ENCODE results near the gene ISOC1.

The ISOC1 gene

DNA sequence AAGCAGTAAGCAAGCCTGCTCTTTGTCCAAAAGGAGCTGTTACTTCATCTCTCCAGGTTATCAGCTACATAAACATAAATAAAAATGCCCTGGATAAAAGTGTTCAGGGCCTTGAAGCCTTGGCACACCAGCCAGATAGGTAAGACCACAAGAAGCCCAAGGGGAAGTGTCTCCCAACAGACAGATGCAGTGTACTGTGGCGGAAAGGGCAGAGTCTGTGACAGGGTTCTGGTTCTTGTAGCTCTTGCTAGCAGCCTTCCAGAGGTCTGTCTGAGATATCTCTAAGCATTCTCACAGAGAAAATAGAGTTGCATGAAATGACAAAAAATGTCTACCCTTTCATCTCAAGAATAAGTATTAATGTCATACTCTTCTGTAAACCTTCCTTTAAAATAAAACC, 30.1 kb downstream of the ISOC1 start:
- no peak overlapping the region for H3K4me3 ChIP-seq (ENCODE audit: low read length)
- DNase-seq (ENCODE audit: low read depth) = no peak
- TF ChIP-seq, protein P1, sequence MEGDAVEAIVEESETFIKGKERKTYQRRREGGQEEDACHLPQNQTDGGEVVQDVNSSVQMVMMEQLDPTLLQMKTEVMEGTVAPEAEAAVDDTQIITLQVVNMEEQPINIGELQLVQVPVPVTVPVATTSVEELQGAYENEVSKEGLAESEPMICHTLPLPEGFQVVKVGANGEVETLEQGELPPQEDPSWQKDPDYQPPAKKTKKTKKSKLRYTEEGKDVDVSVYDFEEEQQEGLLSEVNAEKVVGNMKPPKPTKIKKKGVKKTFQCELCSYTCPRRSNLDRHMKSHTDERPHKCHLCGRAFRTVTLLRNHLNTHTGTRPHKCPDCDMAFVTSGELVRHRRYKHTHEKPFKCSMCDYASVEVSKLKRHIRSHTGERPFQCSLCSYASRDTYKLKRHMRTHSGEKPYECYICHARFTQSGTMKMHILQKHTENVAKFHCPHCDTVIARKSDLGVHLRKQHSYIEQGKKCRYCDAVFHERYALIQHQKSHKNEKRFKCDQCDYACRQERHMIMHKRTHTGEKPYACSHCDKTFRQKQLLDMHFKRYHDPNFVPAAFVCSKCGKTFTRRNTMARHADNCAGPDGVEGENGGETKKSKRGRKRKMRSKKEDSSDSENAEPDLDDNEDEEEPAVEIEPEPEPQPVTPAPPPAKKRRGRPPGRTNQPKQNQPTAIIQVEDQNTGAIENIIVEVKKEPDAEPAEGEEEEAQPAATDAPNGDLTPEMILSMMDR (conservative IDR thresholded peaks at IDR 0.05; ENCODE audit: low read length) = no peak

- DNase-seq (ENCODE audit: low read depth) = no peak
- TF ChIP-seq, protein P1 (conservative IDR thresholded peaks at IDR 0.05; ENCODE audit: low read length) = no peak
- no peak overlapping the region for H3K4me3 ChIP-seq (ENCODE audit: low read length)
These were observed 31.3 kb downstream of the ISOC1 start for GRCh38 chr5:129125819-129126218.

GRCh38 chr5:129133553-129133952, 39.0 kb downstream of the ISOC1 start:
- H3K4me3 ChIP-seq (ENCODE audit: low read length) = no peak overlapping the region
- no peak for DNase-seq (ENCODE audit: low read depth)
- TF ChIP-seq, protein P1 (conservative IDR thresholded peaks at IDR 0.05; ENCODE audit: low read length) = no peak

GRCh38 chr5:129135633-129136032, 41.1 kb downstream of the ISOC1 start:
- TF ChIP-seq, protein P1 (conservative IDR thresholded peaks at IDR 0.05; ENCODE audit: low read length) = no peak
- no peak for DNase-seq (ENCODE audit: low read depth)
- H3K4me3 ChIP-seq (ENCODE audit: low read length) = no peak overlapping the region

- no peak for DNase-seq (ENCODE audit: low read depth)
- TF ChIP-seq, protein P1 (conservative IDR thresholded peaks at IDR 0.05; ENCODE audit: low read length) = no peak
- no peak overlapping the region for H3K4me3 ChIP-seq (ENCODE audit: low read length)
These were observed 43.1 kb downstream of the ISOC1 start for GRCh38 chr5:129137637-129138036.

DNA sequence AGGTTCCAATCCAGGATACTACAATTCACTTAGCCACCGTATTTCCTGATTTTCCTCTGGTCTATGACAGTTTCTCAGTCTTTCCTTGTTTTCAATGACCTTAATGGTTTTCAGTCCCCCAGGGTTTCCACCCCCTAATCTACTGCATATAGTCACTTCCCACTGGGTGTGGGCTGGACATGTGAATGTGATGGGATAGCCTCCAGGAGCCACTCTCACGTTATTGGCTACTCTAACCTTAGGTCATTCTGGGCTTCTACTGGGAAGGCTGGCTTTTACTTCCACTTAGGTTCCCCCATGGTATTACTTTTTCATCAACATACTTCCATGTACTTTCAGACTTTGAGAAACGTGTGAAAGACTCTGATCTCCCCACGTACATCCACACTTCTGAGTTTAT, 46.5 kb downstream of the ISOC1 start:
- TF ChIP-seq, protein P1 (conservative IDR thresholded peaks at IDR 0.05; ENCODE audit: low read length) = no peak
- no peak overlapping the region for H3K4me3 ChIP-seq (ENCODE audit: low read length)
- no peak for DNase-seq (ENCODE audit: low read depth)

- H3K4me3 ChIP-seq (ENCODE audit: low read length) = no peak overlapping the region
- TF ChIP-seq, protein P1 (conservative IDR thresholded peaks at IDR 0.05; ENCODE audit: low read length) = no peak
- no peak for DNase-seq (ENCODE audit: low read depth)
These were observed 47.1 kb downstream of the ISOC1 start for GRCh38 chr5:129141696-129142095.
